ENCODE measurements around the gene MATN1. TPM values are rescaled to one million over a fixed set of nuclear protein-coding genes. Genes with fewer than 3 reads are reported as not detected.

MATN1 gene
- total RNA-seq, 1 donor from 2014 or later: 0.70 TPM

DNA sequence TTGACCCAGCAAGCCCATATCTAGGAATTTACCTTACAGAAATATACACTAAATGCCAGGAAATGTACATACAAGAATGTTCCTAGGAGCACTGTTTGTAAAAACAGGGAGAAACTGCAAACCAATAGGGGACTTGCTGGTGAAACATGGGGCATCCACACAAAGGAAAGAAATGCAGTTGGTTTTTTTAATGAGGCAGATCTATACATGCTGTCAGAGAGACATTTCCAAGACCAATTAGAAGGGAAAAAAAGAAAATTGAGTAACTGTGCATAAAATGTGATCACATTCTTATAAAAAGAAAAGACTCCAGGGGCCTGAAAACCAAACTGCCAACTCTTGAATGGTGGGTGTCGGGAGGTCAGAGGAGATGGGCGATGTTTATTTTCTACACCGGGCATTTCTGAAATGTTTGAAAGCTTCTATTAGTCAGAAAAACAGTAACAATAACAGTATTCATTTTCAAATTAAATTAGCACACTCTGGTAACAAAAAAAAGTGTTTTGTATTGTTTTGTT lies 56.6 kb downstream of the MATN1 start:
- H3K27ac Mint-ChIP-seq: no peak overlapping the region
- intact Hi-C loops (cut with micrococcal nuclease): no loop called here
- H3K4me1 Mint-ChIP-seq (ENCODE audit: low read depth): no peaks in the 10 kb centered on the region
- no peaks in the 10 kb centered on the region for H3K9me3 Mint-ChIP-seq
- DNase-seq (ENCODE audit: low spot score): no peak
- H3K36me3 Mint-ChIP-seq (ENCODE audit: low read depth): no peaks in the 10 kb centered on the region
- no peak overlapping the region for H3K4me3 Mint-ChIP-seq
- H3K27me3 Mint-ChIP-seq (ENCODE audit: insufficient read depth): peaks cover 2% of the 10 kb centered on the region

DNA sequence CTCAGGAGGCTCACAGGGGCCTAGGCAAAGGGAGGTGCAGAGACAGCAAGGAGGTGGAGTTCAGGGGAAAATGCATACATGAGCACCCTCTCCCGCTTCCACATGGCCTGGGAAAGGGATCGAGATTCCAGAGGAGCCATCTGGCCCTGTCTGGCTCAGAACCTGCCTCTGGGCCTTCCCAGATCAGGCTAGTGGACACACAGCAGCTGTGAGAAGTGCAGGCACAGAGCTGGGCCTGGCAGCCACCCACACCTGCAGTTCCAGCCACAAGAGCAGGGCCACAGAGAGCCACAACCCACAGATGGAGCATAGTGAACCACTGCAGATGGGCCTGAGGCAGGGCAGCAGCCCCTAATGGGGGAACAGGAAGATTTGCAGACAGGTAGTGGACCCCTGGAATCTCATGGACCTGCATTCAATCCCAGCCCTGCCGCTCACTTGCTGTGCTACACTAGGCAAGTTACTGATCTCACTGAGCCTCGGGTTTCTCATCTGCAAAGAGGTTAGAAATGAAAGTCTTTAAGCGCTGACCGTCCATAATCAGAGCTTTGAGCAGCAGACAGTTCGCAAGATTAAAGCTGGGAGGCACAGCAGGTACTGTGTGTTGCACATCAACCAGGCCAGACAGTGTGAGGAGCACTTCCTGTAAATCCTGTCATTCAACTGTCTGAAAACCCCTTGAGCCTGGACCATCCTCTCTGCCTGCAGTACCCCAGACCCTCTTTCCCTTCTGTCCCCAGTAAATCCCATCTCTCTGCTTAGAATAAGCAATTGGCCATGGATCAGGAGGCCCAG lies 58.0 kb downstream of the MATN1 start:
- Mint-ChIP-seq H3K9me3 (no peaks in the 10 kb centered on the region), H3K27ac (no peak overlapping the region), H3K4me1 (ENCODE audit: low read depth) (no peaks in the 10 kb centered on the region), H3K27me3 (ENCODE audit: insufficient read depth) (peaks cover 2% of the 10 kb centered on the region), H3K36me3 (ENCODE audit: low read depth) (no peaks in the 10 kb centered on the region), H3K4me3 (no peak overlapping the region)
- intact Hi-C loops (cut with micrococcal nuclease): no loop called here
- no peak for DNase-seq (ENCODE audit: low spot score)

DNA sequence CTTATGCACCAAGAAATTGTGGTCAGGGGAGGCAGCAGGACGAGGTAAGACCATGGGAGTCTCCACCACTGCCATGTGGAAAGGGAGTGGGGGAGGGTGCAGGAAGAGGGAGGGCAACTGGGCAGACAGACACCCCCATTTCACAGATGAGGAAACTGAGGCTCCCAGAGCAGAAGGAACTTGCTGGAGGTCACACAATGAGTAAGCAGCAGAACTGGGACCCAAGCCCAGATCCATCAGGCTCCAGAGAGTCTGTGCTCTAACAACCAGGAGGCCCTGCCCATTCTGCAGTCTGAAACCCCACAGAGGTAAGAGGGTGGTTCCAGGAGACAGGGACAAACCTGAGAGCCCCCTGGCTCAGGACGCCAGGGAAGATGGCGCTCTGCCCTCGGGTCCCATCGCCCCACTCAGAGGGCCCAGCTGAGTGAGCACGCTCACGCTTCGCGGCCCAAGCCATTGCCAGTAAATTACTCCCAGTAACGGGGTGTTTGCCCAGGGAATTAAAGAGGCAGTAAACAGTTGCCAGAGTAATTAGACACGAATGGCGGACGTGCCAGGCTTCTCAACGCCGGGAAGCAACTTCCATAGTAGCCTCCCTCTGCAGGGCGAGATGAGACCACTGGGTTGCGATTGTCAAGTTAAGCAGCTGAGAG lies 59.2 kb downstream of the MATN1 start:
- Mint-ChIP-seq H3K4me1 (ENCODE audit: low read depth) (no peaks in the 10 kb centered on the region), H3K9me3 (no peaks in the 10 kb centered on the region), H3K27ac (no peak overlapping the region), H3K4me3 (no peak overlapping the region), H3K27me3 (ENCODE audit: insufficient read depth) (peaks cover 2% of the 10 kb centered on the region), H3K36me3 (ENCODE audit: low read depth) (no peaks in the 10 kb centered on the region)
- intact Hi-C loops (cut with micrococcal nuclease): no loop called here
- no peak for DNase-seq (ENCODE audit: low spot score)

DNA sequence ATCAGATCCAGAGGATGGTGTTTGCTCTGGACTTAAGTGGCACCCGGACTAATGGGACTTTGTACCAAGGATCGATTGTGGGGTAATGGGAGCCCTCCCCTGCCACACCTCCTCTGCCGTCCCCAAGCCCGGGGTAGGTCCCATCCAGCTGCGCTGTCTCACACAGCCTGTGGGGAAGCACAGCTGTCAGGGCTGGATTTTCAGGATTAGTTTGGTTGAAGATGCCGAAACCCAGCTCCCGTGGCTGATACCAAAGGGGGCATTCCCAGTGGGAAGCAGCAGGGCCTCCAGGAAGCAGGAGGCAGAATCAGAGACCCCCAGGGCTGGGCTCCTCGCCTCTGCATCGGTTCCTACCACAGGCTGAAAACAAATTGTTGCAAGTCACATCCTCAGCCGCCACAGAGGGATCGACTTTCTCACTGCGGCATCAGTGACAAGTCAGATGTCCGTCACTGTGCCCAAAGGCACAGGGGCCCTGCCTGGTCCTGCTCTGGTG lies 59.7 kb downstream of the MATN1 start:
- no peaks in the 10 kb centered on the region for H3K9me3 Mint-ChIP-seq
- H3K36me3 Mint-ChIP-seq (ENCODE audit: low read depth): no peaks in the 10 kb centered on the region
- H3K27ac Mint-ChIP-seq: no peak overlapping the region
- peaks cover 2% of the 10 kb centered on the region for H3K27me3 Mint-ChIP-seq (ENCODE audit: insufficient read depth)
- H3K4me3 Mint-ChIP-seq: no peak overlapping the region
- no peak for DNase-seq (ENCODE audit: low spot score)
- intact Hi-C loops (cut with micrococcal nuclease): no loop called here
- no peaks in the 10 kb centered on the region for H3K4me1 Mint-ChIP-seq (ENCODE audit: low read depth)

DNA sequence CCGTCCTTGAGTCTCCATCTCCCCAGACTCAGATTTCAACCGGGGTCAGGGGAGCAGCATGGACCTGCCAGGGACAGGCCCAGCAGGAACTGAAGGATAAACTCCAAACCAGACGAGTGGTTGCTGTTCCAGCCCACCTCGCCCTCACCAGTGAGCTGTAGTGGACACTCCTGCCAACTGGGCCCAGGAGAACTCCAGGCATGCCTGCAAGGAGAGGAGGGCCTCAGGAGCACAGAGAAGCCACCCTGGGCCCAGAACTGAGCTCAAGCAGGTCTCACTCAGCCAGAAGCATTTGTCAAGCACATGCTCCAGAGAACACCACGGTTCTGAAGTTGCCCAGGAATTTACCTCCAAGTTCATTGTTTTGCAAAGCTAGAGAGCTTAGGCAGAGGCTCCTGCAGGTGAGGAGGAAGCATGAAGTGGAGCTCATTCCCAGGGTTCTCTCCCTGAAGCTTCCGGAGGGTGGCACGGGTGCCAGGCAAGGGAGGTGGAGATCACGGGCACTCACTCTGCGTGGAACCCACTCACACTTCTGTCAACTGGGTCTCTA lies 61.0 kb downstream of the MATN1 start:
- intact Hi-C loops (cut with micrococcal nuclease): no loop called here
- H3K4me1 Mint-ChIP-seq (ENCODE audit: low read depth): no peaks in the 10 kb centered on the region
- no peaks in the 10 kb centered on the region for H3K9me3 Mint-ChIP-seq
- no peaks in the 10 kb centered on the region for H3K36me3 Mint-ChIP-seq (ENCODE audit: low read depth)
- DNase-seq (ENCODE audit: low spot score): no peak
- H3K4me3 Mint-ChIP-seq: no peak overlapping the region
- H3K27me3 Mint-ChIP-seq (ENCODE audit: insufficient read depth): peaks cover 2% of the 10 kb centered on the region
- H3K27ac Mint-ChIP-seq: no peak overlapping the region

DNA sequence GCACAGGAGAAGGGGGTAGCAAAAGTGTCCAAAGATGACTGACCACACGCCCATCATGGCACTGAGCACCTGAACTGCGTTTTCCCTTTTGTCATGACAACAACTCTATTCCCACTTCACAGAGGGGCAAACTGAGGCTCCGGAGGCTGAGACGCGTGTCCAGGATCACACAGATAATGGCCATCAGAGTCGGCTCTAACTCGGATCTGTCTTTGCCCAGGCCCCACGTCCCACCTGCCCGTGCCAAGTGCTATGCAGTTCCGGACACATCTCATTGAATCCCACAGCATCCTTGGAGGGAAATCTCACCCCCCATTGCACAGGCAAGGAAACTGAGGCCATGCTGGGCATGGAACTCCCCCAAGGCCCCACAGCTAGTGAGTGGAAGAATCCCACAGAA lies 62.1 kb downstream of the MATN1 start:
- Mint-ChIP-seq H3K4me3 (no peak overlapping the region), H3K27ac (no peak overlapping the region), H3K4me1 (ENCODE audit: low read depth) (no peaks in the 10 kb centered on the region), H3K9me3 (no peaks in the 10 kb centered on the region), H3K27me3 (ENCODE audit: insufficient read depth) (peaks cover 2% of the 10 kb centered on the region), H3K36me3 (ENCODE audit: low read depth) (no peaks in the 10 kb centered on the region)
- intact Hi-C loops (cut with micrococcal nuclease): no loop called here
- no peak for DNase-seq (ENCODE audit: low spot score)

Other genes starting within 250 kb of the MATN1 start
- 199 and 214 TPM in 2 replicates for gene LAPTM5, start 34.2 kb upstream of the MATN1 start, total RNA-seq
- gene SDC3, start 185.2 kb upstream of the MATN1 start, total RNA-seq: 0.26 and 0.34 TPM in 2 replicates